Measurements from ENCODE around the gene OAT.
"Not testable (repeated sequence)": the region's sequence is repeated elsewhere in the genome, so short reads cannot be mapped to it uniquely, and the experiment has no call there.

OAT gene

GRCh38 chr10:124447751-124448466 lies 29.2 kb upstream of the OAT start:
- no peak for DNase-seq (ENCODE audit: low read depth in 2 of 2)

GRCh38 chr10:124446830-124447750 lies 28.4 kb upstream of the OAT start:
- no peak for DNase-seq (ENCODE audit: low read depth in 2 of 2)

GRCh38 chr10:124441694-124442093 lies 23.0 kb upstream of the OAT start:
- not testable (repeated sequence) for DNase-seq (ENCODE audit: low read depth in 2 of 2)

- no peak for DNase-seq (ENCODE audit: low read depth in 2 of 2)
Measured at GRCh38 chr10:124436191-124436638, 17.5 kb upstream of the OAT start.

- not testable (repeated sequence) for DNase-seq (ENCODE audit: low read depth in 2 of 2)
Measured at GRCh38 chr10:124435683-124436082, 17.0 kb upstream of the OAT start.

GRCh38 chr10:124433461-124433860 lies 14.7 kb upstream of the OAT start:
- no peak for DNase-seq (ENCODE audit: low read depth in 2 of 2)

GRCh38 chr10:124430077-124430476 lies 11.4 kb upstream of the OAT start:
- no peak for DNase-seq (ENCODE audit: low read depth in 2 of 2)

- DNase-seq (ENCODE audit: low read depth in 2 of 2) = no peak
Measured at GRCh38 chr10:124429576-124429975, 10.9 kb upstream of the OAT start.

GRCh38 chr10:124428207-124428777 lies 9.6 kb upstream of the OAT start:
- DNase-seq (ENCODE audit: low read depth in 2 of 2) = no peak

GRCh38 chr10:124425227-124425962 lies 6.7 kb upstream of the OAT start:
- DNase-seq (ENCODE audit: low read depth in 2 of 2) = no peak

- DNase-seq (ENCODE audit: low read depth in 2 of 2) = no peak
Measured at GRCh38 chr10:124423813-124424212, 5.1 kb upstream of the OAT start.

GRCh38 chr10:124422742-124423141 lies 4.0 kb upstream of the OAT start:
- DNase-seq (ENCODE audit: low read depth in 2 of 2) = no peak

GRCh38 chr10:124420254-124420653 lies 1.5 kb upstream of the OAT start:
- DNase-seq (ENCODE audit: low read depth in 2 of 2) = no peak

- DNase-seq (ENCODE audit: low read depth in 2 of 2) = no peak
Measured at GRCh38 chr10:124419635-124420034, 912 bp upstream of the OAT start.

- DNase-seq (ENCODE audit: low read depth in 2 of 2) = no peak
Measured at GRCh38 chr10:124417895-124418725, 613 bp downstream of the OAT start.

- DNase-seq (ENCODE audit: low read depth in 2 of 2) = no peak
Measured at GRCh38 chr10:124416733-124417132, 2.0 kb downstream of the OAT start.

GRCh38 chr10:124415210-124415609 lies 3.5 kb downstream of the OAT start:
- DNase-seq (ENCODE audit: low read depth in 2 of 2) = no peak

- DNase-seq (ENCODE audit: low read depth in 2 of 2) = no peak
Measured at GRCh38 chr10:124414076-124414475, 4.6 kb downstream of the OAT start.

- no peak for DNase-seq (ENCODE audit: low read depth in 2 of 2)
Measured at GRCh38 chr10:124409696-124410095, 9.0 kb downstream of the OAT start.

GRCh38 chr10:124408357-124408756 lies 10.4 kb downstream of the OAT start:
- no peak for DNase-seq (ENCODE audit: low read depth in 2 of 2)

- no peak for DNase-seq (ENCODE audit: low read depth in 2 of 2)
Measured at GRCh38 chr10:124407456-124407855, 11.3 kb downstream of the OAT start.
